ENCODE measurements around the gene TRHDE. TPM values are rescaled to one million over a fixed set of nuclear protein-coding genes. Genes with fewer than 3 reads are reported as not detected.

TRHDE gene
- total RNA-seq, 1 donor from 2014 or later, result 12.5 TPM

GRCh38 chr12:72288436-72288835, 16.3 kb downstream of the TRHDE start:
- no peak overlapping the region for H3K4me3 ChIP-seq
- no peak for DNase-seq
- intact Hi-C loops (cut with DNase I), result no loop called here
- TF ChIP-seq CTCF (IDR thresholded peaks at IDR 0.05), result no peak
- ATAC-seq, result no peak
- H3K9me3 ChIP-seq, result no peaks in the 10 kb centered on the region
- H3K27ac ChIP-seq, result no peak overlapping the region
- H3K36me3 ChIP-seq, result no peaks in the 10 kb centered on the region
- H3K27me3 ChIP-seq (ENCODE audit: low read depth), result no peaks in the 10 kb centered on the region
- no peaks in the 10 kb centered on the region for H3K4me1 ChIP-seq

- no peak for TF ChIP-seq CTCF (IDR thresholded peaks at IDR 0.05)
- H3K36me3 ChIP-seq, result no peaks in the 10 kb centered on the region
- no peak for DNase-seq
- no peaks in the 10 kb centered on the region for H3K9me3 ChIP-seq
- H3K4me3 ChIP-seq, result no peak overlapping the region
- H3K27me3 ChIP-seq (ENCODE audit: low read depth), result no peaks in the 10 kb centered on the region
- no peak for ATAC-seq
- no peaks in the 10 kb centered on the region for H3K4me1 ChIP-seq
- intact Hi-C loops (cut with DNase I), result no loop called here
- H3K27ac ChIP-seq, result no peak overlapping the region
Observed at GRCh38 chr12:72288911-72289310, 16.7 kb downstream of the TRHDE start.

- ATAC-seq (no peak), DNase-seq (no peak)
- Histone ChIP-seq H3K27ac (no peak overlapping the region), H3K4me1 (no peaks in the 10 kb centered on the region), H3K27me3 (ENCODE audit: low read depth) (no peaks in the 10 kb centered on the region), H3K4me3 (no peak overlapping the region), H3K9me3 (no peaks in the 10 kb centered on the region), H3K36me3 (no peaks in the 10 kb centered on the region)
- TF ChIP-seq CTCF (IDR thresholded peaks at IDR 0.05), result no peak
- intact Hi-C loops (cut with DNase I), result no loop called here
Observed at GRCh38 chr12:72289633-72290032, 17.5 kb downstream of the TRHDE start.

- Histone ChIP-seq H3K27me3 (ENCODE audit: low read depth) (no peaks in the 10 kb centered on the region), H3K4me1 (no peaks in the 10 kb centered on the region), H3K36me3 (no peaks in the 10 kb centered on the region), H3K27ac (no peak overlapping the region), H3K9me3 (no peaks in the 10 kb centered on the region), H3K4me3 (no peak overlapping the region)
- ATAC-seq (no peak), DNase-seq (no peak)
- intact Hi-C loops (cut with DNase I), result no loop called here
- no peak for TF ChIP-seq CTCF (IDR thresholded peaks at IDR 0.05)
Observed at GRCh38 chr12:72291175-72291574, 19.0 kb downstream of the TRHDE start.

GRCh38 chr12:72293701-72294100, 21.5 kb downstream of the TRHDE start:
- no peaks in the 10 kb centered on the region for H3K36me3 ChIP-seq
- H3K9me3 ChIP-seq, result no peaks in the 10 kb centered on the region
- DNase-seq (no peak), ATAC-seq (no peak)
- no peak overlapping the region for H3K4me3 ChIP-seq
- H3K4me1 ChIP-seq, result no peaks in the 10 kb centered on the region
- intact Hi-C loops (cut with DNase I), result no loop called here
- no peaks in the 10 kb centered on the region for H3K27me3 ChIP-seq (ENCODE audit: low read depth)
- TF ChIP-seq CTCF (IDR thresholded peaks at IDR 0.05), result no peak
- H3K27ac ChIP-seq, result no peak overlapping the region

- no peaks in the 10 kb centered on the region for H3K4me1 ChIP-seq
- ATAC-seq, result no peak
- no peak for TF ChIP-seq CTCF (IDR thresholded peaks at IDR 0.05)
Observed at GRCh38 chr12:72295101-72295500, 22.9 kb downstream of the TRHDE start.

More at GRCh38 chr12:72295101-72295500, 22.9 kb downstream of the TRHDE start:
- no peaks in the 10 kb centered on the region for H3K9me3 ChIP-seq
- H3K4me3 ChIP-seq, result no peak overlapping the region
- H3K27me3 ChIP-seq (ENCODE audit: low read depth), result no peaks in the 10 kb centered on the region
- DNase-seq, result no peak
- intact Hi-C loops (cut with DNase I), result no loop called here
- no peaks in the 10 kb centered on the region for H3K36me3 ChIP-seq
- H3K27ac ChIP-seq, result no peak overlapping the region

All from lower lobe of right lung (tissue), 2 donors.